ENCODE results near the gene SIX5. TPM values are rescaled to one million over a fixed set of nuclear protein-coding genes. Genes with fewer than 3 reads are reported as not detected.

The SIX5 gene
- total RNA-seq, 1 experiment from 2014 or later = 26.0 TPM

GRCh38 chr19:45814851-45815480 lies 45.9 kb upstream of the SIX5 start, which contains the start of gene RSPH6A (continued):
- no peak for TF ChIP-seq SMAD3 (CRISPR knock-in tag; IDR thresholded peaks at IDR 0.05; ENCODE audit: borderline replicate concordance)
- peak; percentile 76; the same call in 1 of the 2 replicates for TF ChIP-seq ZNF121 (CRISPR knock-in tag; IDR thresholded peaks at IDR 0.05)
- TF ChIP-seq NFYB (CRISPR knock-in tag; conservative IDR thresholded peaks at IDR 0.05; ENCODE audit: low read depth) = 0 out of 2 replicates have a peak, but pooled peaks have one; percentile 11
- TF ChIP-seq TP53 (CRISPR knock-in tag; IDR thresholded peaks at IDR 0.05) = 0 out of 2 replicates have a peak, but pooled peaks have one; percentile 10
- TF ChIP-seq ZNF317 (CRISPR knock-in tag; IDR thresholded peaks at IDR 0.05; ENCODE audit: borderline replicate concordance, low read depth) = no peak
- TF ChIP-seq MAX (CRISPR knock-in tag; IDR thresholded peaks at IDR 0.05) = 0 out of 2 replicates have a peak, but pooled peaks have one; percentile 8
- TF ChIP-seq ZNF416 (CRISPR knock-in tag; IDR thresholded peaks at IDR 0.05) = peak; percentile 79; the same call in 1 of the 2 replicates
- TF ChIP-seq MYBL2 (CRISPR knock-in tag; IDR thresholded peaks at IDR 0.05) = peak; percentile 20; the same call in 1 of the 2 replicates
- TF ChIP-seq ATF1 (CRISPR knock-in tag; IDR thresholded peaks at IDR 0.05) = no peak
- peak; percentile 30; the same call in 1 of the 2 replicates for TF ChIP-seq FOXK1 (CRISPR knock-in tag; IDR thresholded peaks at IDR 0.05)
- no peak for TF ChIP-seq E2F1 (CRISPR knock-in tag; IDR thresholded peaks at IDR 0.05)
- 0 out of 2 replicates have a peak, but pooled peaks have one; percentile 57 for TF ChIP-seq STAT6 (CRISPR knock-in tag; conservative IDR thresholded peaks at IDR 0.05; ENCODE audit: low read depth)
- TF ChIP-seq FOXP1 (CRISPR knock-in tag; IDR thresholded peaks at IDR 0.05; ENCODE audit: borderline replicate concordance) = peak; percentile 72; the same call in 1 of the 2 replicates

GRCh38 chr19:45814166-45814780 lies 45.2 kb upstream of the SIX5 start:
- Mint-ChIP-seq H3K27me3 (ENCODE audit: low read depth) (no peaks in the 10 kb centered on the region; the same call in none of the 2 replicates), H3K9me3 (no peaks in the 10 kb centered on the region), H3K4me1 (peaks cover 36% of the 10 kb centered on the region), H3K27ac (peak overlapping the region; percentile 45; the same call in 1 of the 2 replicates), H3K4me3 (peak overlapping the region; percentile 89), H3K36me3 (no peaks in the 10 kb centered on the region; the same call in 1 of the 2 replicates)
- ATAC-seq (no peak), DNase-seq (ENCODE audit: low spot score) (no peak)
- CTCF ChIA-PET = interaction anchor here (0.6 to 7.2 kb wide), 13 partner anchors 12 to 97 kb away, joined by 3 to 135 read pairs (median 8); partner anchors contain the start of genes DMPK, DMWD and SIX5
- POLR2A ChIA-PET = interaction anchor here (1.0 to 4.0 kb wide), 5 partner anchors 15 to 123 kb away, joined by 3 to 47 read pairs (median 6); partner anchors contain the start of genes DMWD, FOXA3, QPCTL and SIX5
- TF ChIP-seq FOXP4 (CRISPR knock-in tag; IDR thresholded peaks at IDR 0.05) (no peak), ZNF281 (CRISPR knock-in tag; IDR thresholded peaks at IDR 0.05) (no peak), ATF2 (CRISPR knock-in tag; IDR thresholded peaks at IDR 0.05; ENCODE audit: borderline replicate concordance, low read depth) (no peak), TEAD1 (CRISPR knock-in tag; IDR thresholded peaks at IDR 0.05) (no peak), CREB1 (CRISPR knock-in tag; IDR thresholded peaks at IDR 0.05) (no peak)

Measured in WTC11 (cell line).